GM18526 (cell line): ENCODE results near the gene JPH4.

Experiments
- POLR2A ChIP-seq: IDR thresholded peaks from 3 replicates; pipeline ENCODE4 v1.6.1; 2011; ENCODE audit not compliant: insufficient read length; ENCODE audit errors: extremely low read depth

Gene JPH4

GRCh38 chr14:23561873-23562821 lies 16.4 kb downstream of the JPH4 start:
- TF ChIP-seq POLR2A = no peak

- no peak for TF ChIP-seq POLR2A
Observed at GRCh38 chr14:23561259-23561658, 17.3 kb downstream of the JPH4 start.

GRCh38 chr14:23559926-23560520 lies 18.6 kb downstream of the JPH4 start:
- TF ChIP-seq POLR2A = no peak

- no peak for TF ChIP-seq POLR2A
Observed at GRCh38 chr14:23559010-23559925, 19.3 kb downstream of the JPH4 start.

- TF ChIP-seq POLR2A = no peak
Observed at GRCh38 chr14:23558346-23559009, 20.1 kb downstream of the JPH4 start.

GRCh38 chr14:23557946-23558345 lies 20.6 kb downstream of the JPH4 start:
- TF ChIP-seq POLR2A = no peak

- TF ChIP-seq POLR2A = no peak
Observed at GRCh38 chr14:23557521-23557920, 21.1 kb downstream of the JPH4 start.

- TF ChIP-seq POLR2A = no peak
Observed at GRCh38 chr14:23556700-23557440, 21.7 kb downstream of the JPH4 start.

- TF ChIP-seq POLR2A = peak; percentile 76
Observed at GRCh38 chr14:23555882-23556699, 22.5 kb downstream of the JPH4 start, which contains the start of gene THTPA. THTPA (plus strand) TSS chr14:23556271; CDS start chr14:23556758, 487 bp downstream.

- TF ChIP-seq POLR2A = no peak
Observed at GRCh38 chr14:23555533-23555881, 23.1 kb downstream of the JPH4 start.

- peak; percentile 54 for TF ChIP-seq POLR2A
Observed at GRCh38 chr14:23551266-23552028, 27.1 kb downstream of the JPH4 start, which contains the start of gene ZFHX2. ZFHX2 (minus strand) TSS chr14:23551765; CDS start chr14:23535325, 16,440 bp downstream.

- no peak for TF ChIP-seq POLR2A
Observed at GRCh38 chr14:23550812-23551265, 27.8 kb downstream of the JPH4 start.
